HG03439 (cell line): ENCODE measurements around the gene LTB.
"Not testable (repeated sequence)": the region's sequence is repeated elsewhere in the genome, so short reads cannot be mapped to it uniquely, and the experiment has no call there.

ENCODE experiments used
- ATAC-seq: cut with Tn5 transposase; IDR thresholded peaks from one replicate; pipeline ENCODE4 v1.9.1; 2021; ENCODE audit warnings: mild to moderate bottlenecking, moderate library complexity; ENCODE audit not compliant: unreplicated experiment

The LTB gene

GRCh38 chr6:31556307-31556706 lies 25.9 kb downstream of the LTB start:
- no peak for ATAC-seq

GRCh38 chr6:31551371-31551770 lies 30.9 kb downstream of the LTB start:
- ATAC-seq = not testable (repeated sequence)

- ATAC-seq = no peak
Observed at GRCh38 chr6:31548544-31548873, 33.7 kb downstream of the LTB start.

DNA sequence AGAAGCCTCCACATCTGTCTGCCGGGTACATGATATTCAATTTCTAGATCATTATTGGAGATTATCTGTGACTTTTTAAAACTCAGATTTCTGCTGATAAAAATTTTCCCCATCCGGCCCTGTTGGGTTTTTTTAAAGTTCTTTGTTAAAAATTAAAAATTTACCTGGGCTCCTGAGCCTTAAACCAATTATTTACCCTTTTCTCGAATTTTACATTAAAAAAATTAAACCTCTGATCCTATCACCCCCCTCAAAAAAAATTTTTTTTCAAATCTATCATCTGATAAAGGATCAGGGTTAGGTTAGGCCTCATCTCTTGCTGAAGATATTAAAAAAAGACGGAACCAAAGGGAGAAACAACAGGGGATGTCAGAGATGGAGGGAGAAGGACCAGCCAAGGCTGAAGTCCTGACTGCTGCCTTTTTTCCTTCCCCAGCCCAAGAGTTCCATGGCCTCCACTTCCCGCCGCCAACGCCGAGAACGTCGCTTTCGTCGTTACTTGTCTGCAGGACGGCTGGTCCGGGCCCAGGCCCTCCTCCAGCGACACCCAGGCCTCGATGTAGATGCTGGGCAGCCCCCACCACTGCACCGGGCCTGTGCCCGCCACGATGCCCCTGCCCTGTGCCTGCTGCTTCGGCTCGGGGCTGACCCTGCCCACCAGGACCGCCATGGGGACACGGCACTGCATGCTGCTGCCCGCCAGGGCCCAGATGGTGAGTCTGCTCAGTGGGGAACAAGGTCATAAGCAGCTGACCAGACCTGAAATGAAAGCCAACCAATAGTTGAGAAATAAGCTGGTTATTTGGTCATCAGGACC lies 34.3 kb downstream of the LTB start:
- no peak for ATAC-seq

- ATAC-seq = peak; percentile 58
Observed at GRCh38 chr6:31546958-31547726, 35.1 kb downstream of the LTB start, which contains the start of gene NFKBIL1. TSS of gene NFKBIL1 (plus strand) at chr6:31547608. CDS start at chr6:31547695, 87 bp downstream.

- ATAC-seq = peak; percentile 41
Observed at GRCh38 chr6:31546339-31546957, 35.8 kb downstream of the LTB start, which contains the start of gene ATP6V1G2. TSS of gene ATP6V1G2 (minus strand) at chr6:31546608. CDS start at chr6:31546559, 49 bp downstream.

GRCh38 chr6:31545291-31545690 lies 36.9 kb downstream of the LTB start:
- ATAC-seq = no peak

GRCh38 chr6:31544676-31545075 lies 37.5 kb downstream of the LTB start:
- no peak for ATAC-seq

GRCh38 chr6:31543639-31544038 lies 38.6 kb downstream of the LTB start:
- ATAC-seq = no peak

GRCh38 chr6:31541658-31542521 lies 40.3 kb downstream of the LTB start, which contains the start of gene DDX39B:
TSS of gene DDX39B (minus strand) at chr6:31542003. CDS start at chr6:31540532, 1,471 bp downstream.
- peak; percentile 73 for ATAC-seq

- ATAC-seq = no peak
Observed at GRCh38 chr6:31541059-31541657, 41.1 kb downstream of the LTB start.

GRCh38 chr6:31540640-31541039 lies 41.6 kb downstream of the LTB start:
- no peak for ATAC-seq

- no peak for ATAC-seq
Observed at GRCh38 chr6:31538805-31539400, 43.3 kb downstream of the LTB start.

GRCh38 chr6:31535538-31536324 lies 46.5 kb downstream of the LTB start:
- no peak for ATAC-seq

- ATAC-seq = no peak
Observed at GRCh38 chr6:31534521-31535040, 47.6 kb downstream of the LTB start.

DNA sequence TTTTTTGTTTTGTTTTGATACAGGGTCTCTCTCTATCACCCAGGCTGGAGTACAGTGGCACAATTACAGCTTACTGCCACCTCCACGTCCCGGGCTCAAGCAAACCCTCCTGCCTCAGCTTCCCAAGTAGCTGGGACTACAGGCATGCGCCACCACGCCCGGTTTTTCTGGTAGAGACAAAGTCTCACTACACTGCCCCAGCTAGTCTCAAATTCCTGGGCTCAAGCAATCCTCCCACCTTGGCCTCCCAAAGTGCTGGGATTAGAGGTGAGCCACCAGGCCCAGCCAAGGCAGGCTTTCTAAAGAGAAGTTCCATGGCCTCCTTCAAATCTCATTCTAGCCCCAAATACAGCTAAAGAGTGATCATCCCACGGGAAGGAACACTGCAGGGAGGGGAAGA lies 48.2 kb downstream of the LTB start:
- ATAC-seq = no peak

- ATAC-seq = no peak
Observed at GRCh38 chr6:31533455-31533841, 48.8 kb downstream of the LTB start.

DNA sequence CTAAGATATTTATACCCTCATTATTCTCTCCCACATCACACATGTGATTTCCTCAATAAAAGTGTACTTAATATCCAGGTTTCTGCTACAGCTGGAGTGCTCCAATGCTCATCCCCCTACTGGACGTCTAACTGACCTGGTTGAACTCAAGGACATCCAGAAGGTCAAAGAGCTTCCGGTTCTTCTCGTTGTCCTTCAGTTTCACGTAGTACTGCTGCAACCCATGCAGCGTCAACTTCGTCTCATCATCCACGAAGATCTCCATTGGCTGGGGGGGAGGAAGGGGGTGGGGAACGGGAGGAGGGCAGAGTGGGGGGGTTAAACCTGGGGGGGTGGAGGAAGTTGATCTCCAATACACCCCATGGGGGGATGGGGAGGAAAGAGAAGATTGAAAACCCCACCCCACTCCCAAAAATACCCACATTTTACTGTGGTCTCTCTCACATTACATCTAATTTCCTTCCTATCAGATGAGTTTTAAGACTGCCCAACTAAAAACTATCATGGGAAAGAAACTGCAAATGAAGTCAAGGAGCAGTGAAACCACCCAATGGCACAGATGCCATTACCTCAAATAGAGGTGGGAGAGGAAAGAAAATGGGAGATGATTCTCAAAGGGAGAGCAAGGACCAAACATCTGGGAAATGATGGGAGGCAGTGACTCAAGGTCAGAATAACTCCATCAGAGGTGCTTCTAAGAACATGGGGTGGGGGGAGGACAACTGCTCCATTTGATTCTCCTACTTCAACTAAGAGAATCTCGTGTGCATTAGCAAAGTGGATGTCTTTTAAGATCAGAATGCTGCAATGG lies 49.4 kb downstream of the LTB start:
- ATAC-seq = no peak
